IMR-90 (cell line): Measurements from ENCODE around the gene NRF1.

Experiments used
- CTCF ChIP-seq: conservative IDR thresholded peaks from 2 replicates; pipeline ENCODE4 v1.5.1; 2012; ENCODE audit warnings: mild to moderate bottlenecking, low read depth, low read length, improper control_type of control experiment
- POLR2A ChIP-seq: IDR thresholded peaks from 2 replicates; pipeline ENCODE4 v1.6.1; 2012; ENCODE audit warnings: mild to moderate bottlenecking, low read depth, low read length
- SMC3 ChIP-seq: fragments of 150-350 bp; IDR thresholded peaks from 2 replicates; pipeline ENCODE4 v1.6.1; 2016; ENCODE audit warnings: low read depth, mild to moderate bottlenecking, antibody characterized with exemption, low read length, moderate library complexity
- TF ChIP-seq, protein P1 (sequence below): fragments of 150-350 bp; IDR thresholded peaks from 2 replicates; pipeline ENCODE4 v1.6.1; 2017; ENCODE audit warnings: mild to moderate bottlenecking, antibody characterized with exemption, low read length, low read depth

GRCh38 chr7:129605960-129606614 is 5.4 kb upstream of the NRF1 start:
- TF ChIP-seq POLR2A (no peak), CTCF (no peak), SMC3 (no peak)
- TF ChIP-seq, protein P1, sequence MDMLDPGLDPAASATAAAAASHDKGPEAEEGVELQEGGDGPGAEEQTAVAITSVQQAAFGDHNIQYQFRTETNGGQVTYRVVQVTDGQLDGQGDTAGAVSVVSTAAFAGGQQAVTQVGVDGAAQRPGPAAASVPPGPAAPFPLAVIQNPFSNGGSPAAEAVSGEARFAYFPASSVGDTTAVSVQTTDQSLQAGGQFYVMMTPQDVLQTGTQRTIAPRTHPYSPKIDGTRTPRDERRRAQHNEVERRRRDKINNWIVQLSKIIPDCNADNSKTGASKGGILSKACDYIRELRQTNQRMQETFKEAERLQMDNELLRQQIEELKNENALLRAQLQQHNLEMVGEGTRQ, result no peak
